ENCODE results near the gene PIH1D2. TPM values are rescaled to one million over a fixed set of nuclear protein-coding genes. Genes with fewer than 3 reads are reported as not detected.
"Not testable (repeated sequence)": the region's sequence is repeated elsewhere in the genome, so short reads cannot be mapped to it uniquely, and the experiment has no call there.

Gene PIH1D2
- total and polyA plus RNA-seq, 2 donors from 2014 or later = 6.6 to 7.5 TPM

GRCh38 chr11:112100462-112100861 is 26.6 kb upstream of the PIH1D2 start:
- Histone ChIP-seq H3K27me3 (ENCODE audit: control insufficient read depth, insufficient read depth, low read length) (no peaks in the 10 kb centered on the region), H3K36me3 (ENCODE audit: control insufficient read depth in 2 of 3, insufficient read depth in 3 of 3, low read length in 3 of 3) (peaks cover 0 to 12% (median 9%) of the 10 kb centered on the region in 3 donors), H3K9me3 (ENCODE audit: control insufficient read depth in 2 of 3, insufficient read depth in 1 of 3, low read length in 3 of 3) (no peaks in the 10 kb centered on the region), H3K27ac (ENCODE audit: low read depth in 2 of 2, low read length in 2 of 2) (no peak overlapping the region), H3K9ac (ENCODE audit: low read length in 3 of 3) (no peak overlapping the region), H3K4me1 (ENCODE audit: control insufficient read depth in 2 of 3, insufficient read depth in 2 of 3, low read depth in 1 of 3, low read length in 3 of 3) (no peaks in the 10 kb centered on the region), H3K4me3 (ENCODE audit: low read length in 3 of 3) (no peak overlapping the region)
- FAIRE-seq (no peak), DNase-seq (no peak)
- TF ChIP-seq CTCF (IDR thresholded peaks at IDR 0.05; ENCODE audit: borderline replicate concordance, extremely low read depth, insufficient read depth) = no peak
- intact Hi-C loops (cut with DNase I) = no loop called here

GRCh38 chr11:112097734-112098528 is 24.1 kb upstream of the PIH1D2 start:
- FAIRE-seq (no peak), DNase-seq (no peak)
- H3K27me3 ChIP-seq (ENCODE audit: control insufficient read depth, insufficient read depth, low read length) = no peaks in the 10 kb centered on the region
- intact Hi-C loops (cut with DNase I) = no loop called here
- H3K27ac ChIP-seq (ENCODE audit: low read depth in 2 of 2, low read length in 2 of 2) = no peak overlapping the region
- H3K4me3 ChIP-seq (ENCODE audit: low read length in 3 of 3) = no peak overlapping the region
- peaks cover 0 to 20% (median 11%) of the 10 kb centered on the region in 3 donors for H3K36me3 ChIP-seq (ENCODE audit: control insufficient read depth in 2 of 3, insufficient read depth in 3 of 3, low read length in 3 of 3)
- H3K9me3 ChIP-seq (ENCODE audit: control insufficient read depth in 2 of 3, insufficient read depth in 1 of 3, low read length in 3 of 3) = no peaks in the 10 kb centered on the region
- H3K4me1 ChIP-seq (ENCODE audit: control insufficient read depth in 2 of 3, insufficient read depth in 2 of 3, low read depth in 1 of 3, low read length in 3 of 3) = no peaks in the 10 kb centered on the region
- TF ChIP-seq CTCF (IDR thresholded peaks at IDR 0.05; ENCODE audit: borderline replicate concordance, extremely low read depth, insufficient read depth) = no peak
- no peak overlapping the region for H3K9ac ChIP-seq (ENCODE audit: low read length in 3 of 3)

- no peak overlapping the region for H3K27ac ChIP-seq (ENCODE audit: low read depth in 2 of 2, low read length in 2 of 2)
- H3K9me3 ChIP-seq (ENCODE audit: control insufficient read depth in 2 of 3, insufficient read depth in 1 of 3, low read length in 3 of 3) = no peaks in the 10 kb centered on the region
- no peak overlapping the region for H3K9ac ChIP-seq (ENCODE audit: low read length in 3 of 3)
- peaks cover 3 to 31% (median 14%) of the 10 kb centered on the region in 3 donors for H3K36me3 ChIP-seq (ENCODE audit: control insufficient read depth in 2 of 3, insufficient read depth in 3 of 3, low read length in 3 of 3)
- intact Hi-C loops (cut with DNase I) = no loop called here
- H3K4me1 ChIP-seq (ENCODE audit: control insufficient read depth in 2 of 3, insufficient read depth in 2 of 3, low read depth in 1 of 3, low read length in 3 of 3) = no peaks in the 10 kb centered on the region
- TF ChIP-seq CTCF (IDR thresholded peaks at IDR 0.05; ENCODE audit: borderline replicate concordance, extremely low read depth, insufficient read depth) = no peak
- FAIRE-seq (no peak), DNase-seq (no peak)
- H3K27me3 ChIP-seq (ENCODE audit: control insufficient read depth, insufficient read depth, low read length) = no peaks in the 10 kb centered on the region
- no peak overlapping the region for H3K4me3 ChIP-seq (ENCODE audit: low read length in 3 of 3)
Measured at GRCh38 chr11:112096194-112096593, 22.4 kb upstream of the PIH1D2 start.

DNA sequence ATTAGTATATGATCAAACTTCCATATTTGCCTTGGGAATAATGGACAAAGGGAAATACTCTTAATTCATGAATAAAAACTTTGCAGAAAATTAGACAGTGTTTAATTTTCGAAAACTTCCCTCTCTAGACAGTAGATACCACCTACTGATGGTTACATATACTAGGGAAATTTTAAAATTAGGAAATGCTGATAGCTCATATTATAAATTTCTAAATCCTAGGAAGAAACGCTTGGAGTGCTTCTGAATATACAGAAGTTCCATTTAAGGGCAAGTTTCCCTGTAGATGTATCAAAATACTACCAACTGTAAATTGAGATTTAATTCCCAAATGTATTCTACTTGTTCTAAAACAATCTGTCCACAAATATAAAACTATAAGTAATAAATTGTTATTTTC is 21.5 kb upstream of the PIH1D2 start:
- H3K4me3 ChIP-seq (ENCODE audit: low read length in 3 of 3); DNase-seq; intact Hi-C loops (cut with DNase I); H3K9me3 ChIP-seq (ENCODE audit: control insufficient read depth in 2 of 3, insufficient read depth in 1 of 3, low read length in 3 of 3); FAIRE-seq; H3K27me3 ChIP-seq (ENCODE audit: control insufficient read depth, insufficient read depth, low read length); H3K9ac ChIP-seq (ENCODE audit: low read length in 3 of 3); H3K4me1 ChIP-seq (ENCODE audit: control insufficient read depth in 2 of 3, insufficient read depth in 2 of 3, low read depth in 1 of 3, low read length in 3 of 3); H3K27ac ChIP-seq (ENCODE audit: low read depth in 2 of 2, low read length in 2 of 2): not testable (repeated sequence)
- H3K36me3 ChIP-seq (ENCODE audit: control insufficient read depth in 2 of 3, insufficient read depth in 3 of 3, low read length in 3 of 3) = peaks cover 4 to 35% (median 17%) of the 10 kb centered on the region in 3 donors

Data from kidney (tissue), 14 donors.